ENCODE data around the gene OSBPL6.

OSBPL6 gene

GRCh38 chr2:178242552-178242883, 48.2 kb downstream of the OSBPL6 start:
- DNase-seq = no peak

DNA sequence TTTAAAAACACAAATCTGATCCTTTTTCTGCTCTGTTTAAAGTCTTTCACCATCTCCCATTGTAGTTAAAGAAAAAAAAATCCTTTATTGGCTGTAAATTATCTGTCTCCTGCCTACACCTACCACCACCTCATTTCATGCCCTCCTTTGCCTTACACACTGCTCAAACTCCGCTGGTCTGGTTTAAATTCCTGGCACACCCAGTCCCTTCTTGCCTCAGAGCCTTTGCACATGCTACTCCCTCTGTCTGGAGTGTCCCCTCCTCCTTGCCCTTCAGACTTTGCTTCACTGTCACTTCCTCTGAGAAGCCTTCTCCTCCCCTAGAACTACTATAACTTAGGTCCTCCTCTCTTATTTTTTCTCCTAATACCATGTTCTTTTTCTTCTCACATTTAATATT, 49.6 kb downstream of the OSBPL6 start:
- DNase-seq = no peak

DNA sequence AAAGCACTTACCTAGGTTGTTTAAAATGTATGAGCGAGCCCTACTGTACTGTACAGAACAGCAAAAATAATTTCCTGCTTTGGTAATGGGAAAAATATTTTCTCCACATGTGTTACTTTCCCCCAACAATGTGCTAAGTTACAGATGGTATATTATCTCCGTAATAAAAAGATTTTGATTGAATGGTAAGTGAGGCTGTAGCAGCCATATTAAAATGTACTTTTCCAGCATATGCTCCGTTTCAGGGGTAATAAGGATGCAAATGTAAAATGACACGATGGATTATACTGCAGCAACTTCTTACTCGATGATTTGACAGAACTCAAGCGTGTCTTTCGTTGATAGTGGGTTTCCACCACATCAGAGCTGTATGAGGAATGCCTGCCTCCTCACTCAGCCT, 50.5 kb downstream of the OSBPL6 start:
- no peak for DNase-seq

DNA sequence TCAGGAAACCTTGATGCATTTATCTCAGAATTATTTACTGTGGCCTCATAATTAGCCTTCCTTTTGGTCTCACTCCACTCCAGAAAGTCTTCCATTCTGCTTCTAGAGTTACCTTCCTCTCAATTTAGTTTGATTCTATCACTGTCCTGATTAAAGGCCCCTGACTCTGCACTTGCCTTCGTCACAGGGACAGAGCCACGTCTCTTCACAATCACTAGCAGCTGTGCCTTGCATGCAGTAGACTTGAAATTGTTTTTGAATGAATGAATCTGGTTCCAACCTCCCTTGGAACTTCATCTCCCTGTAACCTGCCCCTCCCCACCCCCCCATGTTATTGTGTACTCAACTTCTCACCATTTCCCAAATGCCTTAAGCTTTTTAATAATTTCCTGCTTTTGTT, 52.4 kb downstream of the OSBPL6 start:
- DNase-seq = no peak

GRCh38 chr2:178247250-178247649, 52.9 kb downstream of the OSBPL6 start:
- DNase-seq = no peak

DNA sequence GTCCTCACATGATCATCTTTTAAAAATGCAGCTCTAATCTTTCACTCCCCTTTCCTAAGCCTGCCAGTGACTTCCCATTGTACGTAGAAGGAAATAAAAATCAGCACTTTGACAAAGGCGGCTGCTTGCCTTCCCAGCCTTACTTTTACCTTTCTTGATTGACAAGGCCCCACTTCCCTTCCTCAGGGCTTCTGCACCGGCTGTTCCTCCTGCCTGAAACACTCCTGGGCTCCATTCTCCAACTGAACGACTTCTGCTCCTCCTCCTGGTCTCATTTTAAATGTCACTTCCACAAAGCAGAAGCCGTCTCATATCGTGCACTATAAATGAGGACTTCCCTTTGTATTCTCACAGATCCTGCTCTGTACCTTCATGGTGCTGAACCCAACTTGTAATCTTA, 56.1 kb downstream of the OSBPL6 start:
- no peak for DNase-seq

DNA sequence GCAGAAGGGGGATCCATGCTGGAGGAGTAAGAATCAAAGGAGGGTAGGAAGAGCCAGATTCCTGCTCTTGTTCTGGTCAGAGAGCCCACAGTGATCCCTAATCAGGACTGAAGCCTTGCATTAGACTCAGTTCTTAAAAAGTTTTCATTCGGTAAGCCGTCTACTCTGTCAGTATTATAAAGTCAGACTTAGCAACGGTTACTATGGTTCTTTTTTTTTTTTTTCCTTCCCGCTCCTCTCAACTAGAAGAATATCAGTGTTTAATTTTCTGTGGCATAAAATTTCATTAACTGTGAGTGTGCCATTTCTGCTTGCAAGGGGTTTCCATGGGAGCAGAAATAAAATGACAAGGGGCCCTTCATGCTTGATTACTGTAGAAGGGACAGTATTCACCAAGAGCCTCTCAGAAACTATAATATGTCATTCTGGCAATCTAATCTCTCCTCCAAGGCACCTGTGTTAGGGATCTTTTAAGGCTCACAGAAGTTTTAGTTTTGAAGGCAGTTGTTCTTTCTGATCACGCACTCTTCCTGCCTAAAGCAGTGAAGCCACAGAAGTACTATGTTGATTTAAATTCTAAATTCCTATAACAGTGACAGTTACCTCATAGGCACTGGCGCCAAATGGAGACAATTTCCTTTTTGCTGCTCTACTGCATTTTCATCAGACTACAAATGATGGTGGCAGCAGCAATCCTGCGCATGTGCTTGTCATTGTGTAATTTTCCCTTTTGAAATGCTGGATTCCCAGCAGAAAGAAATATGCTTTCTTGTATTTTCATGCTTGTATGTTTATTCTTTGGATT, 57.0 kb downstream of the OSBPL6 start:
- DNase-seq = no peak

- no peak for DNase-seq
Measured at GRCh38 chr2:178256382-178257042, 62.2 kb downstream of the OSBPL6 start.

DNA sequence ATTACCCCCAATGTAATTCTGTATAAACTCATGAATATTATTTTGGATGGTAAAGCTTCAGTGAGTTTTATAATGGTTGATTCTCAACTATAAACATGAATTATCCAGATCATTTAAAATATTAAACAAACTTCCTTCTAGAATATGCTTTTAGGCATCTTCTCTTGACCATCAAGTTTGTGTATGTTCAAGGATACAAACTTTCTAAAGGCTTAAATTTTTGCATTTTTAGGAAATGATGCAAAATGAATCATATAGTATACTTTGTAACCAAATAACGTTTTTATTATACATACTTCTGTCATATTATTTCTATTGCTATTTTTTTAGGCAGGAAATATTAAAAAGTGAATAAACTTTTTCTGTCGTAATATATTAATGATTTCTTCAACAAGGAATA, 62.8 kb downstream of the OSBPL6 start:
- no peak for DNase-seq

GRCh38 chr2:178258916-178259315, 64.6 kb downstream of the OSBPL6 start:
- DNase-seq = no peak

DNA sequence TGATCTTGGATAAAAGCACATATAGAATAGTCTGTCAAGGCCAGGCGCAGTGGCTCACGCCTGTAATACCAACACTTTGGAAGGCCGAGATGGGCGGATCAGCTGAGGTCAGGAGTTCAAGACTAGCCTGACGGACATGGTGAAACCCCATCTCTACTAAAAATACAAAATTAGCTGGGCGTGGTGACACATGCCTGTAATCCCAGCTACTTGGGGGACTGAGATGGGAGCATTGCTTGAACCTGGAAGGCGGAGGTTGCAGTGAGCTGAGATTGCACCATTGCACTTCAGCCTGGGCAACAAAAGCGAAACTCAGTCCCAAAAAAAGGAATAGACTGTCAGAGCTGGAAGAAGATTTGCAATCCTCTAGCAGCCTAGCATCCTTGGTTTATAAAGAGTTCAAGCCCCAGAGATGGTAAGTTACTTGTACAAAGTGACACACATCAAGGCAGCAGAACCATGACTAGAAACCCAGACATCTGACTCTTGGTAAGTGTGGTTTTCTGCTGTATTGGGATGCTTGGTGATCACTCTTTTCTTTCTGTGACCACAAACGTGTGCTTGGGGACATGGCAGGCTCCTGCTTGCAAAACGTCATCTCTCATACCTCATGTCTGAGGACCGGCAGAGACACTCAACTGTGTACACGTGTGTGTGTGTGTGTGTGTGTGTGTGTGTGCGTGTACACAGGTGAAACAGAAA, 69.0 kb downstream of the OSBPL6 start:
- no peak for DNase-seq

DNA sequence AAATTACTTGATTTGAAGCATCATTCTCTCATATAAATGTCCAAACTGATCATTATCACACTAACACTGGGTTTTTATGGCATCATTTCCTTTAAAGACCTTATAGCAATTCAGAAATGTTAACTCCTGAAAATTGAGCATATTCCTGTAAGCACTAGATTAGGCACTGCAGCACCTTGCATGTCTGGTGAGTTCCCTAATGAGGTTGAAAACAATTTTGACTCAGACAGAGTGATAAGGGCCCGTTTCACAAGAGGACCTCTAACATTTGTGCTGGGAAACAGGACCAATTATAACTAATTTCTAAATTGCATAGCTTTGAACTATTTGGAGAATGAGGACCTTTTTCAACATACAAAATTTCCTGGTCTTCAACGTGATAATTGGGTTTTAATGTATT, 69.9 kb downstream of the OSBPL6 start:
- DNase-seq = no peak

- no peak for DNase-seq
Measured at GRCh38 chr2:178265851-178266250, 71.5 kb downstream of the OSBPL6 start.

DNA sequence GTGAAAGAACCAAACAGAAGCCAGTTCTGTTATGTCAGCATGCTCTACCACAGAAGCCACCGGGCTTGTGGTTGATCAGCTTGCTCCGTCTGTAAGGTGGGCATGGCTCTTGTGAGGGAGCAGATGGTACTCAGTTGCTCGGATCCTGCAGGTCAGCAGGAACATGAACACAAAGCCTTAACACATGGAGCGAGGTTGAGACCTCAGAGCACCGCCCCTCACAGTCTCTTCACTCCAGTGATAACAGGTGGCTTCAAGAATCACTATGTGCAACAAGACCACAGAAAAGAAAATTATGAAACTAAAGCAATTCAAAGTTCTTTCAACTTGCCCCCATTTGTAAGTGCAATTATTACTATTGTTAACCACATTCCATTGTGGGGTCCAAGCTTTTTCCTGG, 72.1 kb downstream of the OSBPL6 start:
- DNase-seq = no peak

- DNase-seq = no peak
Measured at GRCh38 chr2:178267660-178268059, 73.3 kb downstream of the OSBPL6 start.

DNA sequence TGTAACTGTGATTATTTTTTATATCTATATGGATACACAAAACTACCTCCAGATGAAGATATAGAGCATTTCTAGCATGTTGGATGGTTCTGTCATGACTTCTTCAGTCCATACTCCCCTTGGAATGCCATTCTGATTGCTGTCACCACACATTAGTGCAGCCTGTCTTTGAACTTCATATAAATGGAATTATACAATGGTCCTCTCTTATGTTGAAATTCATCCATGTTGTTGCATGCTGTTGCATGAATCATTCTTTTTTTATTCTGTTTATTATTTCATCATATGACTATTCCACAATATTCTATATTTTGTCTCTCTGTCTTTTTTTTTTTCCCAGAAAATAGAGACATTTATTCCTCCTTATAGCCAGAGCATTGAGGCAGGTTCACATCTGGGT, 74.1 kb downstream of the OSBPL6 start:
- no peak for DNase-seq

- DNase-seq = no peak
Measured at GRCh38 chr2:178269438-178270224, 75.3 kb downstream of the OSBPL6 start.

- no peak for DNase-seq
Measured at GRCh38 chr2:178270338-178270737, 76.0 kb downstream of the OSBPL6 start.

GRCh38 chr2:178271094-178271493, 76.8 kb downstream of the OSBPL6 start:
- DNase-seq = no peak

DNA sequence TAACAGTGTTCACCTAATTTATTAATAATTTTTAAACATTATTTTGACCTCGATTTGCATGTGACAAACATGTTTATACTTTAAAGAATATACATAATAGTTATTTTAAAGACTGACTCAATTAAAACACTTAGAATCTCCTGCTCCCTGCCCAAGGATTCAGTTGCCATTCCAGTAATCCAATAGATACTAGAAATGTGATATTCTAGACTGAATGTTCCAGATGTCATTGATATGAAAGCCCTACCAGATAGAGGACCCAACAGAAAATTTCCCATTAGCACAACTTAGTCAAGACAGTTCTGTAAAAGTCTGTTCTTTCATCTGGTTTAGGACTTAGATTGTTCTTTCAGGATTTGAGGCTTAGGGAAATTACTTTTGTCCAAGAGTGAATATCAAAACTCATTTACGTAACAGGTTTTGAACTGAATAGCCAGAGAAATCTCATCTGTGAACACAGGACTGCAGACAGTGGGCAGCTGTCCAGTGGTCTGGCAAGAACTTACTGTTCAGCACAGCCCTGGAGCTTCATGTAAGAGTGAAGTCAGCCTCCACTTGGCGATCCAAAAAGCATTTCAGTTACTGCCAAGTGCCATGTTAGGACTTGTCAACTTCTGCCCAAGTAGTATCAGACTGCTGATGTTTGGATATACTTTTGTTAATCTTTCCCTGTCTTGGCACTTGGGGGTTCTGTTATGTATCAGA, 77.5 kb downstream of the OSBPL6 start:
- no peak for DNase-seq

- no peak for DNase-seq
Measured at GRCh38 chr2:178273787-178274360, 79.6 kb downstream of the OSBPL6 start.

- no peak for DNase-seq
Measured at GRCh38 chr2:178275600-178275999, 81.3 kb downstream of the OSBPL6 start.
